Activated T-cell treated with anti-CD3 and anti-CD28 coated beads for 4 hours (primary cell): Measurements from ENCODE around the gene SERPINB8.

ENCODE experiments used
- DNase-seq: peaks from one replicate; pipeline ENCODE4 v3.0.0-alpha.2; 2020

The SERPINB8 gene

GRCh38 chr18:63965716-63966330 is 4.1 kb upstream of the SERPINB8 start:
- DNase-seq: no peak

- no peak for DNase-seq
These were observed 926 bp downstream of the SERPINB8 start for GRCh38 chr18:63970809-63971205.

- no peak for DNase-seq
These were observed 1.6 kb downstream of the SERPINB8 start for GRCh38 chr18:63971320-63972001.

- DNase-seq: no peak
These were observed 2.1 kb downstream of the SERPINB8 start for GRCh38 chr18:63972002-63972376.

GRCh38 chr18:63974991-63975390 is 5.1 kb downstream of the SERPINB8 start:
- DNase-seq: no peak

- no peak for DNase-seq
These were observed 5.7 kb downstream of the SERPINB8 start for GRCh38 chr18:63975628-63976027.

GRCh38 chr18:63977040-63977439 is 7.2 kb downstream of the SERPINB8 start:
- DNase-seq: no peak

GRCh38 chr18:63979409-63979920 is 9.6 kb downstream of the SERPINB8 start:
- peak; percentile 21 for DNase-seq

- DNase-seq: no peak
These were observed 10.1 kb downstream of the SERPINB8 start for GRCh38 chr18:63980027-63980426.

- DNase-seq: no peak
These were observed 11.1 kb downstream of the SERPINB8 start for GRCh38 chr18:63980896-63981460.

GRCh38 chr18:63981719-63982118 is 11.8 kb downstream of the SERPINB8 start:
- DNase-seq: no peak

GRCh38 chr18:63982361-63982760 is 12.5 kb downstream of the SERPINB8 start:
- no peak for DNase-seq

- DNase-seq: no peak
These were observed 17.0 kb downstream of the SERPINB8 start for GRCh38 chr18:63986885-63987284.

GRCh38 chr18:63987743-63988142 is 17.9 kb downstream of the SERPINB8 start:
- DNase-seq: no peak

GRCh38 chr18:63992751-63993150 is 22.9 kb downstream of the SERPINB8 start:
- no peak for DNase-seq

GRCh38 chr18:63994783-63995399 is 25.0 kb downstream of the SERPINB8 start:
- no peak for DNase-seq

GRCh38 chr18:63997041-63997440 is 27.2 kb downstream of the SERPINB8 start:
- no peak for DNase-seq

- no peak for DNase-seq
These were observed 27.7 kb downstream of the SERPINB8 start for GRCh38 chr18:63997606-63998005.

- DNase-seq: no peak
These were observed 30.0 kb downstream of the SERPINB8 start for GRCh38 chr18:63999871-64000270.

- DNase-seq: no peak
These were observed 32.7 kb downstream of the SERPINB8 start for GRCh38 chr18:64002581-64002980.

GRCh38 chr18:64009305-64009704 is 39.4 kb downstream of the SERPINB8 start:
- no peak for DNase-seq

- DNase-seq: no peak
These were observed 41.6 kb downstream of the SERPINB8 start for GRCh38 chr18:64011513-64011912.

- no peak for DNase-seq
These were observed 48.0 kb downstream of the SERPINB8 start for GRCh38 chr18:64017870-64018269.
